Activated T-cell treated with anti-CD3 and anti-CD28 coated beads, Interleukin-2, amount 50 U/mL, for 48 hours (primary cell): ENCODE data around the gene KRT33A.
"Not testable (repeated sequence)": the region's sequence is repeated elsewhere in the genome, so short reads cannot be mapped to it uniquely, and the experiment has no call there.

Experiments
- DNase-seq, 2 experiments: peaks; one replicate each; pipeline ENCODE4 v3.0.0-alpha.2; 2020

KRT33A gene

GRCh38 chr17:41360296-41360995 lies 9.8 kb upstream of the KRT33A start:
- no peak for DNase-seq

- no peak for DNase-seq
These were observed 3.9 kb upstream of the KRT33A start for GRCh38 chr17:41354536-41354935.

GRCh38 chr17:41352597-41353366 lies 2.2 kb upstream of the KRT33A start:
- DNase-seq, result no peak

GRCh38 chr17:41351177-41351576 lies 549 bp upstream of the KRT33A start:
- DNase-seq, result no peak

- no peak for DNase-seq
These were observed 2.5 kb downstream of the KRT33A start for GRCh38 chr17:41347869-41348760.

- DNase-seq, result not testable (repeated sequence)
These were observed 4.2 kb downstream of the KRT33A start for GRCh38 chr17:41346421-41346820.

- DNase-seq, result no peak
These were observed 4.6 kb downstream of the KRT33A start for GRCh38 chr17:41345992-41346391.

GRCh38 chr17:41343029-41343428 lies 7.6 kb downstream of the KRT33A start:
- no peak for DNase-seq

GRCh38 chr17:41340934-41341861 lies 9.4 kb downstream of the KRT33A start:
- peak; percentile 45 to 54 for DNase-seq

- no peak for DNase-seq
These were observed 10.1 kb downstream of the KRT33A start for GRCh38 chr17:41340494-41340893.

GRCh38 chr17:41339571-41340172 lies 11.0 kb downstream of the KRT33A start:
- no peak for DNase-seq

- DNase-seq, result no peak
These were observed 11.6 kb downstream of the KRT33A start for GRCh38 chr17:41338961-41339485.

- no peak for DNase-seq
These were observed 14.9 kb downstream of the KRT33A start for GRCh38 chr17:41335747-41336146.

GRCh38 chr17:41334385-41335305 lies 16.0 kb downstream of the KRT33A start:
- no peak for DNase-seq

GRCh38 chr17:41333836-41334235 lies 16.8 kb downstream of the KRT33A start:
- no peak for DNase-seq

- no peak for DNase-seq
These were observed 17.5 kb downstream of the KRT33A start for GRCh38 chr17:41333098-41333497.

- DNase-seq, result no peak
These were observed 18.4 kb downstream of the KRT33A start for GRCh38 chr17:41332239-41332638.

GRCh38 chr17:41331606-41332005 lies 19.0 kb downstream of the KRT33A start:
- DNase-seq, result no peak

- peak; percentile 45 to 55 for DNase-seq
These were observed 21.2 kb downstream of the KRT33A start for GRCh38 chr17:41329279-41329948.

GRCh38 chr17:41328207-41328606 lies 22.4 kb downstream of the KRT33A start:
- DNase-seq, result no peak
